GM21576 (cell line): ENCODE measurements around the gene TTLL8.

Experiments
- ATAC-seq: cut with Tn5 transposase; IDR thresholded peaks from one replicate; pipeline ENCODE4 v1.9.1; 2021; ENCODE audit warnings: mild to moderate bottlenecking, moderate library complexity; ENCODE audit not compliant: unreplicated experiment

Gene TTLL8

DNA sequence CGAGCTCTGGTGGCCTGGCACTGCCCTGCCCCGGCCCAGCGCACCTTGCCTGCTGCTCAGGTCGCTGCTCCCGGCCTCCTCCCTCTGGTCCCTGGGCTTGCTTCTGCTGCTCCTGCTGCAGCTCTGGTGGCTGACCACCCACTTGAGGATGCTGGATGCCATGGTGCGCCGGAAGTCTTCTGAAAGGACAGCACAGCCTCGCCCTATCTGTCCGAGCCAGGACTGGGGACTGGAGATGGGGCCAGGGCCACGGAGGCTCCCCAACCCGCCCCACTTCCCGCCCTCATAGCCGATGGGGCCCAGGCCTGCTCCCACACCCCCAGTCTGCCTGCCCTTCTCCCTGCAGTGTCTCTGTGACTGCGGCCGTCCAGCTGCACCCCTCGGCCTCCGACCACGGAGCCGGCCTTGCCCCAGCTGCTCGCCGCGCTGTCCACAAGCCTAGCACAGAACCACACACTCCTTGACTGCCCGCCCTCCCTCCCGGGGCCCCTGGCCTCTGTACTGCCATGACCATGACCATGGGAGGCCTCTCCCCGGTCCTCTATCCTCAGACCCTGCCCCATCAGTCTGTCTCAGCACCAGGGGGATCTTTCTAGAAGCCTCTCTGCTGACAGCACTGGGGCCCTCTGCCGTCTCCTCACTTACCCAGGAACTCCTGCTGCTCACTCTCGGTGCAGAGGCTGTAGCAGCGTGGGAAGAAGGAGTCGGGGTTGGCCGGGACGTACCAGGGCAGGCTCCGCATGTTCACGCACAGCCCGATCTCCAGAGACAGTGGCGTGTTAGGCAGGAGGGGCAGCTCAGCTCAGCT is 12.7 kb downstream of the TTLL8 start:
- no peak for ATAC-seq

DNA sequence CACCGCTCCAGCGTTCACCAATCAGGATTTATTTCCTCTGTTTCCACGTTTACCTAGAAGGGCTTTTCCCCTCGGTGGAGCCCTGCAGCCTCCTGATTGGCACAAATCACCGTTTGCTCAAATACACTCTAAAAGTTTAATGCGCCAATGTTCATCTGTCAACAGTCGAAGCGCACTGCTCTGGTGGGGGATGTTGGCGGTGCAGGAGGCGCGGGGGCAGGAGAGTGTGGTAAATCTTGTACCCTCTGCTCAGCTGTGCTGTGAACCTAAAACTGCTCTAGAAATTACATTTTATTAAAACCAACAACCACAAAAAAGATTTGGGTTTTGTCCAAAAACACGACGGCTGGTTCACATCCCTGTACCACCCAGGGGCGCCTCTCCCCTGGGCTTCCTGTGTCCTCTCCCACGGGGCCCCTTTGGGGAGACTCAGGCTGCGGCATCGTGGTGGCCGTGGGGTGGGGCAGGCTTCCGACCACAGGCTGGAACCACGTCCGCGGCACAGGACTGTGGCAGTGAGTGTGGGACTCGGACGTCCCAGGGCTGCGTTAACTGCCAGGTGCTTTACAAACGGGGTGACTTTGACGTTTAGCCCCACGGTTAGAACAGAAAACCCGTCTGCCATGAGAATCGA is 13.5 kb downstream of the TTLL8 start:
- no peak for ATAC-seq

DNA sequence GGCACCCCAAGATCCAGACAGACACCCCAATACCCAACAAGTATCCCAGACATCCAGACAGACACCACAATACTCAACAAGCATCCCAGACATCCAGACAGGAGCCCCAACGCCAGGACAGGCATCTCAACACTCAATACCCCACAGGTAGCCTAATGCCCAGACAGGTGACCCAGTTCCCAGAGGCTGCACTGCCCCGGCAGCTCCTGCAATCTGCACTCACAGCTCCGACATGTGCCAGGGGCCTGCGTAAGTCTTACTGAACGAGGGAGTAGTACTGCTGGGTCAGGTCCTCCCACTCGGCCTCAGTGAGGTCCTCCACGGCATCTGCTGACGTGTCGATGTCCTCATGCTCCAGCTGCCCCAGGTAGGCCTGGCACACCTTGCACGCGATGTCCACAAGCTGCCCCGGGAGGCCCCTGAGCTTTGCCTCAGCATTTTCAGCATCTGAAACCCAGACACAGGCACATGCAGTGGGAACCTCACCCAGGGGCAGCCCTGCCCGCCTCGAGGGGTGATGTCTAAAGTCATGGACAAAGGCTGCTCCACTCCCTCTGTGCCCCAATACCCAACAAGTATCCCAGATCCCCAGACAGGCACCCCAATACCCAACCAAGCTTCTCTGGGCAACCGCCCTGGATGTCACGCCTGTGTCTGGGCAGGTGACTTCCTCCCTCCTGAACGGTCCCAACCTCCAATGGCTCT is 16.6 kb downstream of the TTLL8 start:
- no peak for ATAC-seq

DNA sequence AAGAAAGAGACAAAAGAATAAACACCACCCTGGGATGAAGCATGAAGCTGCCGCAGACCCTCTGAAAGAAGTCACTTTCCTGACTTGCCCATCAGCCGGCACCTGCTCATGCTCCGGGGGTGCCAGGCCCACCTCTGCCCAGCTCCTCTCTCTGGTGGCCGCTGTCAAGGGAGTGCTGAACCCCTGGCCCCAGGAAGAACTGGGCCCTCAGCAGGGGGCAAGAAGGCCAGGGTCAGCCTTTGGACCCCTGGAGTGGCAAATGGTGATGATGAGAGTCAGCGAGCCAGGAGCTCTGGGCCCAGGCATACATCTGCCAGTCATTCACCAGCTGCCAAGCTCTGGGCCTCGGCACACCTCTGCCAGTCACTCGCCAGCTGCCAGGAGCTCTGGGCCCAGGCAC is 17.4 kb downstream of the TTLL8 start:
- ATAC-seq: no peak

DNA sequence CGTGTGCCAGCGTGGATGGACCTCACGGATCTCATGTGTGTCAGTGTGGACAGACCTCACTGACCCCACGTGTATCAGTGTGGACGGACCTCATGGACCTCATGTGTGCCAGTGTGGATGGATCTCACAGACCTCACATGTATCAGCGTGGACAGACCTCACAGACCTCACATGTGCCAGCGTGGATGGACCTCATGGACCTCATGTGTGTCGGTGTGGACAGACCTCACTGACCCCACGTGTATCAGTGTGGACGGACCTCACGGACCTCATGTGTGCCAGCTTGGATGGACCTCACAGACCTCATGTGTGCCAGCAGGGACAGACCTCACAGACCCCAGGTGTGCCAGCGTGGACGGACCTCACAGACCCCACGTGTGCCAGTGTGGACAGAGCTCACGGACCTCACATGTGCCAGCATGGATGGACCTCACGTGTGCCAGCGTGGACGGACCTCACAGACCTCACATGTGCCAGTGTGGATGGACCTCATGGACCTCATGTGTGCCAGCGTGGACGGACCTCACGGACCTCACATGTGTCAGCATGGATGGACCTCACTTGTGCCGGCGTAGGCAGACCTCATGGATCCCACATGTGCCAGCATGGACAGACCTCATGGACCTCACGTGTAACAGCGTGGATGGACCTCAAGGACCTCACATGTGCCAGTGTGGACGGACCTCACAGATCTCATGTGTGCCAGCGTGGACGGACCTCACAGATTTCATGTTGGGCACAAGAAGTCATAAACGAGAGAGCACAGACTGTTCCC is 18.2 kb downstream of the TTLL8 start:
- no peak for ATAC-seq

DNA sequence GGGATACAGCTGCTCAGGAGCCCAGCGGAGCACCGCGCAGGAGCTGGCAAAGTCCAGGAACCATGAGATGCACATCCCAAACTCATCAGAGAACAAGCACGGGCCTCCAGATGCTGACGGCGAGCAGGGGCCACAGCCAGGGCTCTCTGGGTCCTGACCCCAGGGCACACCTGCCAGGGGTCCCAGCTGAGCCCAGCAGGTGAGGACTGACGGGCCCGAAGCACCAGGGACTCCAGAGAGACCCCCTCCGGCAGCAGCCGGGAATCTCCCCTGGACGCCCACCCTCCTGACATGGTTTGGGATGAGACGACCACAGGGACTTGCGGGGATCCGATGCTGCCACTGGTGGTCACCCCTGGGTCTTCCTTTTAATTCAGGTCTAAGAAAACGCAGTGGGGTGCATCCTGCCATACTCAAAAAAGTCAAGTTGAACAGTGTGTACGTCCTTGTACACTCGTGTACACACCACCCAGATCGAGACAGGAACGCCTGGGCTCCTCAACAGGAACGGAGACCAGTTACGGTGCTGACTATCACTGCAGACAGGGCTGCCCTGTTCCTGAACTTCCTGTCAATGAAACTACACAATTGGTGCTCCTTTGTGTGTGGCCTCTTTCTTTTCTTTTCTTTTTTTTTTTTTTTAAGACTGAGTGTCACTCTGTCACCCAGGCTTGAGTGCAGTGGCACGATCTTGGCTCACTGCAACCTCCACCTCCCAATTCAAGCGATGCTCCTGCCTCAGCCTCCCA is 21.9 kb downstream of the TTLL8 start:
- ATAC-seq: no peak

DNA sequence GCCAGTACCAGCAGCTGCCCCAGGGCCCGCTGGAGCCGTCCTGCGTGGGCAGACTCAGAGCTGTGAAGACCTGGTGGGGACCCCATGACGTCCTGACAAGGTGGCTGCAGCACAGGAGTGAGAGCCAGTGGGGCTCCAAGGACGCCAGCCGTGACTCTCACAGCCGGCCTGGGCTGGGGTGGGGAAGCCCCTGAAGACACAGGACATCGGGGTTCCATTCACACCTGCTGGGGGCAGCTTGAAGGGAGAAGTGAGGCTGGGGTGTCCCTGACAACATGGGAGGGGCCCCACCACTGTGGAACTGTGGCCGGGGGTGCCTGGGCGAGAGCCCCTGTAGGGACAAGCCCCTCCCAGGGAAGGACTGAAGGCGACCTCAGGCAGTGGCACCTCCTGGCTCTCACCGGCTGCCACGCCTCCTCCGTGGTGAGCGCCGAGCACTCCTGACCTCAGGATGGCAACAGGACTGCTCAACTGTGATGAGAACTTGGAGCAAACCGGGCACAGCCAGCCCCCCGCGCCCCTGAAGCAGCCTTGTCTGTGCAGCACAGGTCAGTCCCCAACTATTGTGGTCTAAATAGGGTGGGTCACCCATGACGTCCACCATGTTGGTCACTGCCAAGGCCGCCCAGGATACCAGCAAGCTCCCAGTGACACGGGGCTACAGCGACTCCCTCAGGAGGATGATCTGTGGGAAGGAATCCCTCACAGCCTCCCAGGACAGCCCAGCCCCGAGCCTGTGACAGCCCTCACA is 22.8 kb downstream of the TTLL8 start:
- no peak for ATAC-seq

DNA sequence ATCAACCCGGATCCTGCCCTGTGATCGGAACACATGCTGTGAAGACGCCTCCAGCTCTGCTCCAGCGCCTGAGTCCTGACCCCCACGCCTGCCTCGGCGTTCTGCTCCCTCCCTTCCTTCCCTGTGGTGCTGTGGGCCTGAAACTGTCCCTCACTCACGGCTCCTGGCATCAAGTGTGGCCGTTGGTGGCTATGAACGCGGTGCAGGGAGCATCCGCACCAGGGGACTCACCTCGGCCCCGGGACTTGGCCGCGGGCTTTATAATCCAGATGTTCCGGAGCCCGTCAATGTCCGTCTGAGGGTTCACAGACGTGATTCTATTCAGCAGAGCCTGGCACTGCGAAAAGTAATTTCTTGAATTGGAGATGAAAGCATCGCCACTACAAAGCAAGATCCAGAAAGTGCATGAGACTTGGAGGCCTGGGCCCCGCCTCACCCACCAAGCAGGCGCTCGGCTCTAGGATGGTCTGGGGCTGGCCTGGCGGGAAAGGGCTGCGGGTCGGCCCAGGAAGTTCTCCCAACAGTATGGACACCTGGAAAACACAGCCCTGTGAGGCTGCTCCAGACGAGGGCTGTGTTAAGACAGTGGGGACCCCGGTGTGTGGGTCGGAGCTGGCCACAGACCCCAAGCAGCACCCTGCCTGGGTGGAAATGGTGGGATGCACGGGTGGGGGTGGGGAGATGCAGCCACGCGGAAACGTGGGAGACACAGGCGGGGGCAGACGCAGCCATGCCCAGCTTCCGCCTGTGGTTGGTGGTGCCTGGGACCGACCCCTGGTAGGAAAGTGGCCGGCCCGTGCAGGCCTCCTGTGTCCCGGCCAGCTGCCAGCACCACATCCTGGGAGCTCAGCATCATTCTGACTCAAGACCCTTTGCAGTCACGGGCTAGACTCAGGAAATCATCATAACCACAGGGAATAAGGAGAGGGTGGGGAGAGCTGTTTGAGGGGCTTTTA is 23.7 kb downstream of the TTLL8 start:
- no peak for ATAC-seq

DNA sequence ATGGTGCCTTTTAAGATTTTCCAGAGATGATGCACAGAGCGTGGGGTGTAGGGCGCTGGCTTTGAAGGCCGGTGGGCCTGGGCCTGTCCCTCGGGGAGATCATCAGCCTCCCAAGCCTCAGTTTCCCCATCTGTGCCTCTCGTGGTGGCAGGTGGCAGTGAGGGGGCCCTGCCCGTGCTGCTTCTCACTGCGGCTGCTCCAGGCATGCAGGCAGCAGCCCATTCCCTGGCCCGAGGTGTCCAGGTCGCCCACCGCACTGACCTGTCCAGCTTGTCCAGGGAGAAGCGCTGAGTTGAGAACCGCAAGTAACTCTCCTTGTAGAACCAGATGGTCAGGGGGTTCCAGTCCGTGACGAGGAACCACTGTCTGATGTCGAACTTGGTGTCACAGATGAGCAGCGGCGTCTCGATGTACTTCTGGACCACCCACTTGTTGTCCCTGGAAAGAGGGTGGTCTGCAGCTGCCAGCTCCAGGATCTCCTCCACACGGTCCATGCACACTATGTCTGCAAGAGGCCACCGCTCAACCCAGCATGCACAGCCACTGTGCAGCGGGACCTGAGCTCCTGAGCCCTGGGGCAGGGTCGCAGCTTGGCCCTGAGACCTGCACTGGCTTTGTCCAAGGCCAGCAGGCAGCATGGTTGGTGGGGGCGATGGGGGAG is 25.0 kb downstream of the TTLL8 start:
- ATAC-seq: no peak

DNA sequence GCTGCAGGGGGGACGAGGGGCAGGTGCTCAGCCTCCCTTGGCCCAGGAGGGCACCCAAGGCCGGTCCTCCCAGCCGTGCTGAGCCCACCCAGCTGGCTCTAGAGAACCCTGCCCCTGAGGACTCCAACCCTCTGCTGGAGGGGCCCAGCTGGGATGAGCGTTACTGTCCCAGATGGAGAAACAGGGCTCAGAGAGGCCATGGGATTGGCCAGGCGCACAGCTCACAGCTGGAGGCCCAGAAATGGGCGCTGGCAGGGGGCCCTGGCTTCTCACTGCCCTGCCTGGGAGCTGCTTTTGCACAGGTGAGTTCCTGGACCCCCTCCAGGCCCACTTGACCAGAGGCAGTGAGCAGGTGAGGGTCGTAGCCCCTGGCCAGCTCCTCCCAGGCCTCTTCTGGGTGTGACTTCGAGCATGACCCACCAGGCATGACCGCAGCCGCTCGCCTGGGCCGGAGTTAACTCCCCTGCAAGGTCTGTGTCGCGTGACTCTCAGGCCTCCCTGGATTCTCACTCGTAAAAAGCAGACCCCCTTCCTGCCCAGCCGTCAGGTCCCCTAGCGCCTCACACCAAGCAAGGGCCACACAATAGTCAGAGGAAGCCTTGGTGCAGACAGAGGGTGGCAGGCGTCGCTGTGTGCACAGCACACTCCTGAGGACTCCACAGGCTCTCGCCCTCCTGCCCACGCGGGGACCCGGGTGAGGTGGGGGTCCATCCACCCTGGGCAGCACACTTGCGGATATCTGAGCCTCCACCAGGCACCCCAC is 25.8 kb downstream of the TTLL8 start:
- ATAC-seq: no peak

DNA sequence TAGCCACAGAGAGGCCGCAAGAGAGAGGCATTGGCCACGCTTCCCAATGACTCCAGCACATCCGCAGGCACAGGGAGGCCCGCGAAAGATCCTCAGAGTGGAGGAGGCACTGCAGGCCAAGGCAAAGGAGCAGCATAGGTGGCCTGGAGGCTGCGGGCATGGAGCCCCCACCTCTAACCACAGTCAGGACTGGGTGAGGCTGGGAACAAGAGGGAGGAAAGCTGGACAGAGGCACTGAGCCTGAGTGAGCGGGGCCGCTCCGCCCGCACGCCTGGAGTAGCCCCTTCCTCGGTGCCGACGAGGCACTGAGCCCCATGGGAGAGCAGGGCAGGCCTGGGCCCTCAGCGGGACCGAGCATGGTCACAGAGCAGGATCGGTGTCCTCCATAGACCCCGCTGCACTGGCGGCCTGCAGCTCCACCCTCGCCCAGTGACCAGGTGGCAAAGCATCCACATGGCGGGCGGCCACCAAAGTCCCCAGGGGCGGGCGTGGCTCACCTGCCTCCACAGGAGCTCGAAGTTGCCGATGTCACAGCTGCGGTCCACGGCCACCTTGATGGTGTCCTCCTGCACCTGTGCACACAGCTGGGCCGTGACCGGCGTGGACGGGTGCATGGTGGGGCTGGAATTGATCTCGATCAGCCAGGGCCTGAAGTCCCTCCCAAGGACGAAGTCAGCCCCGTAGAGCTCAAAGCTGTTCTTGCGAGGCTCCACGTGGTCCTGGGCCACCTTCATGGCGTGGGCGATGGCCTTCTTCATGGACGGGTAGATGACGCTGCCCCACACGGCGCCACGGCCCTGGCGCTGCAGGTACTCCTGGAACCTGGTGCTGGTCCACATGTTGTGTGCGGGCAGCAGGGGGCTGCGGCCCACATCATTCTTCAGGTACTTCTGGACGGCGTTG is 26.7 kb downstream of the TTLL8 start:
- ATAC-seq: no peak

DNA sequence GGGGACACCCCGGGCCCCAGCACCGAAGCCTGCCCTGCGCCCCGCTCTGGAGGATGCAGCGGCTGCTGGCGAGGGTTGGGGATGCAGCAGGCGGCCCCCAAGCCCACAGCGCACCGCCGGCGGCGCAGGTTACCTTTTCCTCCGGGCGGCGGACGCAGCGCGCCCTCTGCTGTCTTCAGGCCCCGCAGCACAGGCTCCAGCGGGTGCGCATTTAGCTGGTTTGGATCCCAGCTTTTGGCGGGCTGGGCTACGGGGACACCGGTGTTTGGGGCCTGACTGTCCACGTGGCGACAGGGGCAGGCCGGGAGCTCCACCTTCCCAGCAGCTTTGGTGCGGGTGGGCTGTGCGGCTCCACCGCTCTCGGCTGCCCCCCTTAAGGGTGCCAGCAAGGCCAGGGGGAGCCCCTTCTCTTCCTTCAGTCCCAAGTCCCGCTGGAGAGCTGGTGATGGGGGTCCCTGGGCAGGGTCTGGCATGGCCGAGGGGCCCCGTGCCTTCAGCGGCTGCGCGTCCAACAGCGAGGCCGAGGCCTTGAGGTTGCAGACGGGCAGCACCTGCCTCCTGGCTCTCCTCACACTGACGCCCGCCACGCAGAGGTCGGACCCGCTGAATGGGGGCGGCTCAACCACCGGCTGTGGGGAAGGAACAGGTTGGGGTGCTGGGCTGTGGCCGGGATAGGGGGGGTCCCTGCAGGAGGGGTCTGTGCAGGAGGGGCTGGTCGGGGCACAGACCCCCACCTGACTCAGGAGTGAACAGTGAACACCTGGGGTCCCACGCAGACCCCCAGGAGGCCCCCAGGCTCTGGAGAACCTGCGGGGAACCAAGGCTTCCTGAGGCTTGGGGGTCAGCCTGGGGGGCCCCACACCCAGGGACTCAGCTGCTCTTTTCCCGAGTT is 27.6 kb downstream of the TTLL8 start:
- ATAC-seq: no peak

DNA sequence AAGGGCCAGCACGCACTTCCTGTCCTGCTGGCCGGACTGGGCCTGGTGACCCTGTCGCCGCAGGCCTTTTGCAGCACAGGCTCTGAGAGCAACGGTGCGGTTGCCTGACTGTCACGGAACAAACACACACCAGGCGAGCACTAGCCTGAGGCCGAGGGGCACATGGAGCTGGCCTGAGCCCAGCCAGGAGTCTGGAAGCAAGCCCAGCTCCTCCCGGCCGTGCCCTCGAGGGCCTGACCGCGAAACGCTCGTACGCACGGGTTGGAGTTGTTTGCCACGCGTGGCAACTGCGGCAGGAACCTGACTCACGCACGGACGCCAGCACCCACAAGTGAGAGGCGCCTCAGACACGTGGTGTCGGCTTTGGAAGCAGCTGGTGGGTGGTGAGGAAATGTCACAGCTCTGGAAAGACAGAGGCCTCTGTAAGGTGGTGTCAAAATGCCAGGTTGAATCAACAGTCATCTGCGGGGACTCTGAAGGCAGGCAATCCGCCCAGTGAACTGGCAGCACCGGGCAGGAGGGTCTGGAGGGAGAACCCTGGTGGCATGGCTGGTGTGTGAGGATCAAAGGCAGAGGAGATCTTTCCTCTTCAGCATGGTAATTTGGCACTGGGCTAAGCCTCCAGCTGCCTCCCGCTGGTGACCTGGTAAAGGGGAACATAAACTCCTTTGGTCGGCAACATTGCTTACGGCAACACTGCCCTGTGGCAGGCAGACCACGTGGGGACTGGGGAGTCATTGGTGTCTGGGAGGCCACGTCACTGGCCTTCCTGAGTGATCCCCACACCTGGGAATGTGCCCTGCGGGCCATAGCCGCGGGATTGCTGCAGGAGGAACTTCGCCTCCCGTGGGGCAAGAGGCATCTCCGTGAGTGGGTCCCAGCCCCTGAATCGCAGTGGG is 30.2 kb downstream of the TTLL8 start:
- no peak for ATAC-seq

DNA sequence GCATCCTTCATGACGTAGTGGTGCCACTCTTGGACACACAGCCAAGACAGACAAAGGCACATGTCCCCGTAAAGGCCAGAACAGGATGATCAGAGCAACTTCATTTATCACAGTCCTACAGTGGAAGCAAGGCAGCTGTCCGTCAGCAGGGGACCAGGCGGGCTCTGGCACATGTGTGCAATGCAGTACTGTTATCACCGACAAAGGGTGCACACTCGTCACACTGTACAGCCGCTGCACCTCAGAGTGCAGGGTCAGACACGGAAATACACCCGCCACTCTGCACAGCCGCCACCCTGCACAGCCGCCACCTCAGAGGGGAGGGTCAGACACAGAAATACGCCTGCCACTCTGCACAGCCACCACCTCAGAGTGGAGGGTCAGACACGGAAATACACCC is 32.1 kb downstream of the TTLL8 start:
- ATAC-seq: no peak
